Islet precursor cell (in vitro differentiated cells): ENCODE data around the gene CBLB.

ENCODE experiments used
- DNase-seq: peaks from one replicate; pipeline ENCODE4 v3.0.0-alpha.2; 2018

The CBLB gene

GRCh38 chr3:105813710-105814109 lies 55.1 kb downstream of the CBLB start:
- no peak for DNase-seq

- DNase-seq = no peak
Observed at GRCh38 chr3:105812194-105812586, 56.6 kb downstream of the CBLB start.

GRCh38 chr3:105811518-105812193 lies 57.2 kb downstream of the CBLB start:
- DNase-seq = no peak

- no peak for DNase-seq
Observed at GRCh38 chr3:105809208-105809888, 59.5 kb downstream of the CBLB start.

GRCh38 chr3:105807701-105808100 lies 61.1 kb downstream of the CBLB start:
- no peak for DNase-seq

DNA sequence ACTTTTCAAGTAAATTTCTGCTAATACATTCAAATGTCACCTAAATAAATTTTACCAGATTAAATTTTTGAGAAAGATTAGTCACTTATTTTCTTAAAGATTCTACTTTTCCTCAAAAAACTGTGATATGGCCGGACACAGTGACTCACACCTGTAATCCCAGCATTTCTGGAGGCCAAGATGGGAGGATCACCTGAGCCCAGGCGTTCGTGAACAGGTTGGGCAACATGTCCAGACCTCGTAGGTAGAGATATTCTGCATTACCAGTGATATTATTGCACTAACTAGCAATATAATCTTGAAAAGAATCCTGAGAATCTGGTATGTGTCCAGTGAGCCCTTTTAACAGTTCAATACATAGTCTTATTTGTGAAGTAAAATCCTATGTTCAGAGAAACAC lies 61.7 kb downstream of the CBLB start:
- no peak for DNase-seq

GRCh38 chr3:105806359-105806758 lies 62.5 kb downstream of the CBLB start:
- DNase-seq = no peak

DNA sequence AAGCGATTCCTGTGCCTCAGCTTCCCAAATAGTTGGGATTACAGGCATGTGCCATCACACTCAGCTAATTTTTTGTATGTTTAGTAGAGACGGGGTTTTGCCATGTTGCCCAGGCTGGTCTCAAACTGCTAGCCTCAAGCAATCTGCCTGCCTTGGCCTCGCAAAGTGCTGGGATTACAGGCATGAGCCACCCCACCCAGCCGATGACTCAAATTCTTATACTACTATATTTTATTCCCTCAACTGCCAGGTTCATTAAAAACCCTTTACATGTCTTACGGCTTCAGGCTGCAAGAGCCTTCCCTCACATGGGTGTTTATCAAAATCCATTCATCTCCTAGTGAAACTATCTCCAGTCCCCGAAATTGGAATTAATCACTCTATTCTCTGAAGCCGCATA lies 63.4 kb downstream of the CBLB start:
- no peak for DNase-seq

DNA sequence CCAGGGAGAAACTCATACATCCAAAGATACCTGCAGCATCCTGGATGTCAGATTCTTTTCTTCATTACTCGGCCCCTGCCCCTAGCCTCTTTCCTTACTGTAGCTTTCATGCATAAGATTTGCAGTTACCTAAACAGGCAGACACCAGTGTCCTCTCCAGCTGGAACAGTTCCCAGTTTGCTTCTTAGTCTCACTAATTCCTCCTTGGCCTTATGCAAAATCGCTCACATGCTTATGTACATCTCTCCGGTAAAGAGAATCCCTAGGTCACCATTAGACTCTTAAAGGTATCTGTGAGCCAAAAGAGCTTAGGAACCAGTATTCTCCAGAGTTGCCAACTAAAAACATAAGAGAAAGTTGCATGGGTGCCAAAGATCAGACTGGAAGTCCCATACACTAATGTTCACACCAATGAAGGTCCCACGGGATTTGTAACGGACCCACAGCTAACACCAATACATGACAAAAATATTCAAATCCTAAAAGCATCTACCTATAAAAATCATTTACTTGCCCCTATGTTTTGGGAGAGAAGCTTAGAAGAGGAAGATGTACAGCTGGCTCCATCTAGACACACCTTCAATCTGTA lies 66.6 kb downstream of the CBLB start:
- no peak for DNase-seq

DNA sequence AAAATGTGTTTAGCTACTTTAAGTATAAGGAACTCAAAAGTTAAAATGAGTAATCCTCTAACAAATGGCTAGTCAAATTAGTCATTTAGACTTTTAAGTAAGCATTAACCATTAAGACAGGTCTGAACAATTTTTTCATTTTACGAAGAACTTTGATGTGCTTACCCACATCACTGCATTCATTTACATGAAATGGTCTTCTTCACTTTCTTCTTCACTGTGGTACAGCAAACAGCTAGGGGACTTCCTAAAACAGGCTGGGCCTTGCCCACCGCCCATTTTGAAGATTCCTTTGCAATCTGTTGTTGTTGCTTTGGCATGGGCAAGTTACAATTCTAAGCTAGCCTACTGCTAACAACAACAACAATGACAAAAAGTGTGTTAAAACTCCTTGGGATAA lies 67.4 kb downstream of the CBLB start:
- DNase-seq = no peak

GRCh38 chr3:105800320-105800719 lies 68.5 kb downstream of the CBLB start:
- DNase-seq = no peak

DNA sequence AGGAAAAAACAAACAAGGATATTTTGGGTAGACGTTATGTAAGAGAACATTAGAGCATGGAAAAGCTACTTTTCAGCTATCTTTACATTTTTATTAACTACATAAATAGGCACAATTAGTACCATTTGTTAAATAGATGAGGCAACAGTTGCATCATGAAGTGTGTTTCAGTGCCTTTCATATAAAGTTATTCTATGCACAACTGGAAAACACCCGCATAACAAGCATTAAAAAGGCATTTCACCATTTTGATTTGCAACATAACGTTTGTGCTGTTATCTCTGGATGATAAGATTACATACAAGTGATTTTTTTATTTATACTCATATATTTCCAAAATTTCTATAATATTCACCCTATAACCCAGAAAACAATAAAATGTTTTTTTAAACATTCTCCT lies 69.5 kb downstream of the CBLB start:
- no peak for DNase-seq

GRCh38 chr3:105798381-105798934 lies 70.4 kb downstream of the CBLB start:
- no peak for DNase-seq

DNA sequence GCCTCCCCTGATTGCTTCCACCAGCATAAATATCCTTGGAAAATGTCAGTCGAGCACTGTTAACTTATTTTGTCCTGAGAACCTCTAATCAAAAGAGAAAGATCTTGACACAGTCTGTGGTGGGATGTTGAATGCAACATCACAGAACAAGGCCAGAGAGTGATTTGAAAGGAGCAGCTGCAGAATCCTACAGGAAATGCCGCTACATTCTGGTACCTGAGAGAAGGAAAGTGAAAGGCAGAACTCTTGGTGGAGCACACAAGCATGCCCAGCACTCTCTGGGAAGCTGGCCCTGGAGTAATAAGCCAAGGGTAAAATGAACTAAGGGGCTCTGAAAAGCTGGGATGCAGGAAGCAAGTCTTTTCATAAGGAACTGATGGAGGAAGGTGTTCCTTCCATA lies 75.8 kb downstream of the CBLB start:
- no peak for DNase-seq

GRCh38 chr3:105791919-105792786 lies 76.7 kb downstream of the CBLB start:
- DNase-seq = peak; percentile 54

GRCh38 chr3:105791131-105791530 lies 77.7 kb downstream of the CBLB start:
- DNase-seq = no peak

GRCh38 chr3:105790534-105790933 lies 78.3 kb downstream of the CBLB start:
- no peak for DNase-seq

DNA sequence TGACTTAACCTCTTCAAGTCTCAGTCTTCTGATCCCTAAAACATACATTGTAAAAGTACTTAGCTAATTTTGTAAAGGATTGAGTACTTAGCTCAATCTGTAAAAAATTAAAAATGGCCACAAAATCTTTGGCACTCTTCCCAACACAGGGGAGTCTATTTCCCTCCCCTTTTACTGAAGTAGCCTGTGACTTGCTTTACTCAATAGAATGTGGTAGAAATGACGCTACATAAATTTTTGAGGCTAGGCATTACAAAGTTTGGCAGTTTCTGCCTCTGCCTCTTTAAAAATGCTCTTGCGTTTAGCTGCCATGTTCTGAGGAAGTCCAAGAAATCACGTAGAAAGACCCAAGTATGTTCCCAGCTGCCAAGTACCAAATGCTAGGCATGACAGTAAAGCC lies 80.2 kb downstream of the CBLB start:
- no peak for DNase-seq

GRCh38 chr3:105787453-105787852 lies 81.4 kb downstream of the CBLB start:
- no peak for DNase-seq

- DNase-seq = no peak
Observed at GRCh38 chr3:105786990-105787389, 81.8 kb downstream of the CBLB start.

- no peak for DNase-seq
Observed at GRCh38 chr3:105786241-105786640, 82.6 kb downstream of the CBLB start.

DNA sequence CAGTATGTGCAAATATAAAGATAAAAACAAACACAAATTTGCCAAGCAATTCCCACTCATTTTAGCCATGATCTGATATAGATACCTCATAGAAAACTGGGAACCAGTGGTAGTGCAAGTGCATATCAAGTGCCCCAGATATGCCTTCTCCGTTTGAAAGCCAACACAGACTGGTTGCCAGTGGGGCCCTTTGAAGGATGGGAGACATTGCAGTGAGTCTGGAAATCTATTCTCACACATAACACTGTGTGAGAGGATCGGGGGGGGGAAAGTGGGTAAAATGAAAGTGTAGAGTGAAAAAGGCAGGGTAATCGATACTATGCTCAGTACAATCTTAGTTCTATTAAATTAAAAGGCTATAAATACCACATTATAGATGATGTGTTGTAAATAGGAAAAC lies 83.0 kb downstream of the CBLB start:
- DNase-seq = no peak

GRCh38 chr3:105783631-105784030 lies 85.2 kb downstream of the CBLB start:
- DNase-seq = no peak
